Common myeloid progenitor, CD34-positive (primary cell): ENCODE results near the gene TBC1D22B.
A peak's percentile ranks its signal among the peaks of the same experiment; 100 is the strongest.

Source experiments
- CTCF ChIA-PET: fragments of 350-600 bp; sonication (Branson Sonifier 250); formaldehyde crosslinking; loops from one replicate; lab custom pipeline; 2021; ENCODE audit warnings: antibody characterized with exemption; lab: Charles Lee
- POLR2A ChIA-PET: fragments of 350-600 bp; sonication (Branson Sonifier 250); formaldehyde crosslinking; loops from one replicate; lab custom pipeline; 2021; ENCODE audit warnings: antibody characterized with exemption; lab: Charles Lee
- DNase-seq, 3 donors: peaks; one replicate each; pipeline versions ENCODE4 v3.0.0 to v3.0.0-alpha.2; 2013
- H3K27ac ChIP-seq, 2 experiments: 1 replicate in 1 of 2; 2 replicates in 1 of 2; pipeline ENCODE4 v1.7.0; 2013; ENCODE audit warnings: inconsistent platforms in 2 of 2, low read length in 2 of 2, mild to moderate bottlenecking in 2 of 2, low read depth in 1 of 2, moderate library complexity in 1 of 2; ENCODE audit not compliant: severe bottlenecking in 2 of 2, insufficient read depth in 1 of 2, poor library complexity in 1 of 2
- H3K27me3 ChIP-seq, 5 experiments: replicated peaks in 2 of 5; 1 replicate in 3 of 5; 2 replicates in 2 of 5; pipeline versions ENCODE4 v1.6.1 to v1.7.0; 2013; ENCODE audit warnings: low read length in 4 of 5, mild to moderate bottlenecking in 2 of 5, moderate library complexity in 2 of 5, inconsistent platforms in 1 of 5; ENCODE audit not compliant: insufficient read depth in 5 of 5, control insufficient read depth in 4 of 5
- H3K36me3 ChIP-seq, 4 experiments: 1 replicate in 2 of 4; 2 replicates in 2 of 4; pipeline versions ENCODE4 v1.6.1 to v1.7.0; 2013; ENCODE audit warnings: low read length in 3 of 4, control low read depth in 1 of 4, mild to moderate bottlenecking in 1 of 4; ENCODE audit not compliant: control insufficient read depth in 4 of 4, insufficient read depth in 4 of 4
- H3K4me1 ChIP-seq, 4 experiments: 1 replicate in 3 of 4; 2 replicates in 1 of 4; pipeline versions ENCODE4 v1.6.1 to v1.7.1; 2013; ENCODE audit warnings: low read length in 3 of 4, mild to moderate bottlenecking in 3 of 4, control low read depth in 1 of 4, inconsistent platforms in 1 of 4, moderate library complexity in 1 of 4; ENCODE audit not compliant: control insufficient read depth in 4 of 4, insufficient read depth in 4 of 4; ENCODE audit errors: control extremely low read depth in 1 of 4
- H3K4me3 ChIP-seq, 7 experiments: 1 replicate in 4 of 7; 2 replicates in 3 of 7; pipeline versions ENCODE4 v1.5.1 to v1.7.0; 2013; ENCODE audit warnings: mild to moderate bottlenecking in 7 of 7, low read length in 6 of 7, moderate library complexity in 6 of 7, inconsistent platforms in 2 of 7, low read depth in 2 of 7, control low read depth in 1 of 7; ENCODE audit not compliant: insufficient read depth in 4 of 7, control insufficient read depth in 1 of 7; ENCODE audit errors: extremely low read depth in 1 of 7
- H3K9me3 ChIP-seq, 5 experiments: 1 replicate in 4 of 5; 2 replicates in 1 of 5; pipeline versions ENCODE4 v1.6.1 to v1.7.1; 2013; ENCODE audit warnings: low read length in 4 of 5, mild to moderate bottlenecking in 2 of 5, inconsistent platforms in 1 of 5, low read depth in 1 of 5, moderate library complexity in 1 of 5; ENCODE audit not compliant: control insufficient read depth in 4 of 5, insufficient read depth in 2 of 5; ENCODE audit errors: control extremely low read depth in 1 of 5
- WGBS: methylation state at CpG from one replicate; pipeline ENCODE4 v1.1.5; 2013; ENCODE audit not compliant: insufficient coverage; 5-methylcytosine and 5-hydroxymethylcytosine counted together

TBC1D22B gene

GRCh38 chr6:37239950-37240713 is 17.4 kb upstream of the TBC1D22B start:
- no peaks in the 10 kb centered on the region for H3K27me3 ChIP-seq
- POLR2A ChIA-PET: no interaction called here
- no peaks in the 10 kb centered on the region for H3K9me3 ChIP-seq
- H3K4me1 ChIP-seq: peaks cover 0 to 53% (median 9%) of the 10 kb centered on the region in 4 experiments
- no peak overlapping the region for H3K4me3 ChIP-seq
- CTCF ChIA-PET: no interaction called here
- 0% methylated on average over 1 of the region's 4 CpGs for WGBS
- peak overlapping the region; percentile 13 to 71 for H3K27ac ChIP-seq
- peak; percentile 58 to 86 (median 86) for DNase-seq
- no peaks in the 10 kb centered on the region for H3K36me3 ChIP-seq

GRCh38 chr6:37241131-37241530 is 16.4 kb upstream of the TBC1D22B start:
- 100% methylated on average over 4 of the region's 6 CpGs for WGBS
- peaks cover 0 to 59% (median 9%) of the 10 kb centered on the region in 4 experiments for H3K4me1 ChIP-seq
- POLR2A ChIA-PET: no interaction called here
- H3K27ac ChIP-seq: no peak overlapping the region
- DNase-seq: no peak
- CTCF ChIA-PET: interaction anchor here (1.0 to 1.1 kb wide), 3 partner anchors 14 to 223 kb away, joined by 3 read pairs; no protein-coding TSS in a partner anchor
- H3K4me3 ChIP-seq: no peak overlapping the region
- no peaks in the 10 kb centered on the region for H3K27me3 ChIP-seq
- no peaks in the 10 kb centered on the region for H3K36me3 ChIP-seq
- H3K9me3 ChIP-seq: no peaks in the 10 kb centered on the region

- POLR2A ChIA-PET: interaction anchor here (1.2 kb wide), 1 partner anchor 16 kb away, joined by 4 read pairs; the partner anchor contains the start of genes TBC1D22B and TMEM217
- 96% methylated on average over 3 of the region's 5 CpGs for WGBS
These were observed 15.7 kb upstream of the TBC1D22B start for GRCh38 chr6:37241775-37242428.

GRCh38 chr6:37242429-37243052 is 15.0 kb upstream of the TBC1D22B start:
- no peaks in the 10 kb centered on the region for H3K27me3 ChIP-seq
- ChIA-PET POLR2A (interaction anchor here (1.2 kb wide), 1 partner anchor 15 kb away, joined by 4 read pairs; the partner anchor contains the start of genes TBC1D22B and TMEM217), CTCF (interaction anchor here (0.6 to 1.2 kb wide), 3 partner anchors 19 to 33 kb away, joined by 3 to 4 read pairs (median 3); no protein-coding TSS in a partner anchor)
- H3K36me3 ChIP-seq: no peaks in the 10 kb centered on the region
- peaks cover 0 to 61% (median 9%) of the 10 kb centered on the region in 4 experiments for H3K4me1 ChIP-seq
- no peak overlapping the region for H3K4me3 ChIP-seq
- no peak overlapping the region for H3K27ac ChIP-seq
- DNase-seq: peak in 2 of 3 donors; percentile 30 to 44
- H3K9me3 ChIP-seq: no peaks in the 10 kb centered on the region
- 100% methylated on average over 1 of the region's 1 CpG for WGBS

More at GRCh38 chr6:37241775-37242428, 15.7 kb upstream of the TBC1D22B start:
- CTCF ChIA-PET: interaction anchor here (0.6 to 1.2 kb wide), 6 partner anchors 13 to 224 kb away, joined by 3 to 4 read pairs (median 3); no protein-coding TSS in a partner anchor
- Histone ChIP-seq H3K4me3 (no peak overlapping the region), H3K27me3 (no peaks in the 10 kb centered on the region), H3K4me1 (peaks cover 0 to 61% (median 9%) of the 10 kb centered on the region in 4 experiments), H3K36me3 (no peaks in the 10 kb centered on the region), H3K27ac (no peak overlapping the region), H3K9me3 (no peaks in the 10 kb centered on the region)
- no peak for DNase-seq

GRCh38 chr6:37243131-37243815 is 14.3 kb upstream of the TBC1D22B start:
- CTCF ChIA-PET: interaction anchor here (1.2 kb wide), 1 partner anchor 34 kb away, joined by 3 read pairs; no protein-coding TSS in a partner anchor
- Histone ChIP-seq H3K9me3 (no peaks in the 10 kb centered on the region), H3K4me1 (peaks cover 0 to 60% (median 9%) of the 10 kb centered on the region in 4 experiments), H3K4me3 (no peak overlapping the region), H3K36me3 (no peaks in the 10 kb centered on the region), H3K27ac (no peak overlapping the region), H3K27me3 (no peaks in the 10 kb centered on the region)
- WGBS: 83% methylated on average over 3 of the region's 8 CpGs
- no peak for DNase-seq
- POLR2A ChIA-PET: interaction anchor here (1.2 kb wide), 1 partner anchor 14 kb away, joined by 4 read pairs; the partner anchor contains the start of genes TBC1D22B and TMEM217

- WGBS: 54% methylated on average over 3 of the region's 3 CpGs
- H3K27ac ChIP-seq: no peak overlapping the region
These were observed 13.7 kb upstream of the TBC1D22B start for GRCh38 chr6:37243816-37244370.

More at GRCh38 chr6:37243816-37244370, 13.7 kb upstream of the TBC1D22B start:
- POLR2A ChIA-PET: no interaction called here
- Histone ChIP-seq H3K9me3 (no peaks in the 10 kb centered on the region), H3K4me3 (no peak overlapping the region), H3K36me3 (no peaks in the 10 kb centered on the region), H3K27me3 (no peaks in the 10 kb centered on the region), H3K4me1 (peaks cover 0 to 54% (median 9%) of the 10 kb centered on the region in 4 experiments)
- CTCF ChIA-PET: no interaction called here
- DNase-seq: no peak
